IMR-90 (cell line): ENCODE measurements around the gene TXK. TPM values are rescaled to one million over a fixed set of nuclear protein-coding genes. Genes with fewer than 3 reads are reported as not detected.

ENCODE experiments used
- ATAC-seq: fragments of 200-7000 bp; cut with Tn5 transposase; 2 replicates; pipeline ENCODE4 v1.9.1; 2020; ENCODE audit warnings: low read depth, mild to moderate bottlenecking, moderate library complexity
- BruUV-seq: library from RNA; stranded (reverse); fragments of 400-500 nt; replicated peaks from 2 replicates; lab custom pipeline; 2021; lab: Mats Ljungman, UMichigan
- CTCF ChIA-PET: fragments of 300-600 bp; formaldehyde crosslinking; extraction: SDS; loops from one replicate; lab custom pipeline; 2021; ENCODE audit warnings: antibody characterized with exemption; lab: Yijun Ruan, JAX
- POLR2A ChIA-PET: fragments of 300-600 bp; sonication (Branson Sonifier 250); formaldehyde crosslinking; loops from one replicate; lab custom pipeline; 2022; ENCODE audit warnings: antibody characterized with exemption; ENCODE audit not compliant: unreplicated experiment; lab: Charles Lee
- DNase-seq: peaks from one replicate; pipeline ENCODE4 v3.0.0; 2013
- H2AFZ ChIP-seq: replicated peaks from 2 replicates; pipeline ENCODE3; 2013; ENCODE audit warnings: low read length, mild to moderate bottlenecking; ENCODE audit not compliant: poor library complexity
- H2AK5ac ChIP-seq: 2 replicates; pipeline ENCODE4 v1.6.1; 2013; ENCODE audit warnings: low read depth, low read length, inconsistent platforms
- H2AK9ac ChIP-seq: replicated peaks from 2 replicates; pipeline ENCODE3; 2013; ENCODE audit warnings: mild to moderate bottlenecking, low read depth, low read length, moderate library complexity; ENCODE audit not compliant: poor library complexity
- H2BK120ac ChIP-seq: 2 replicates; pipeline ENCODE4 v1.6.1; 2013; ENCODE audit warnings: low read depth, low read length, inconsistent platforms
- H2BK15ac ChIP-seq: 3 replicates; pipeline ENCODE4 v1.6.1; 2013; ENCODE audit warnings: low read depth, low read length, inconsistent platforms
- H2BK20ac ChIP-seq: 2 replicates; pipeline ENCODE4 v1.6.1; 2013; ENCODE audit warnings: low read depth, mild to moderate bottlenecking, inconsistent platforms, low read length, moderate library complexity
- H2BK5ac ChIP-seq: 2 replicates; pipeline ENCODE4 v1.6.1; 2013; ENCODE audit warnings: mild to moderate bottlenecking, low read depth, low read length, inconsistent platforms; ENCODE audit not compliant: poor library complexity, severe bottlenecking
- H3K14ac ChIP-seq: replicated peaks from 2 replicates; pipeline ENCODE4 v1.6.1; 2013; ENCODE audit warnings: low read depth, low read length, inconsistent platforms
- H3K18ac ChIP-seq: 2 replicates; pipeline ENCODE4 v1.6.1; 2013; ENCODE audit warnings: low read depth, low read length, control low read depth
- H3K23ac ChIP-seq: 2 replicates; pipeline ENCODE4 v1.6.1; 2013; ENCODE audit warnings: low read depth, low read length, inconsistent platforms
- H3K27ac ChIP-seq: 2 replicates; pipeline ENCODE4 v1.5.1; 2013; ENCODE audit warnings: mild to moderate bottlenecking, control low read depth, low read length; ENCODE audit not compliant: insufficient read depth
- H3K27me3 ChIP-seq: 2 replicates; pipeline ENCODE4 v1.6.1; 2013; ENCODE audit warnings: low read length; ENCODE audit not compliant: control insufficient read depth, insufficient read depth
- H3K36me3 ChIP-seq: 2 replicates; pipeline ENCODE4 v1.6.1; 2013; ENCODE audit warnings: low read length, mixed read lengths; ENCODE audit not compliant: control insufficient read depth, insufficient read depth
- H3K4ac ChIP-seq: 2 replicates; pipeline ENCODE4 v1.6.1; 2013; ENCODE audit warnings: low read depth, low read length, inconsistent platforms
- H3K4me1 ChIP-seq: 2 replicates; pipeline ENCODE4 v1.6.1; 2013; ENCODE audit warnings: low read length, mixed read lengths; ENCODE audit not compliant: control insufficient read depth, insufficient read depth
- H3K4me2 ChIP-seq: 2 replicates; pipeline ENCODE4 v1.6.1; 2013; ENCODE audit warnings: low read depth, mild to moderate bottlenecking, control low read depth, low read length, moderate library complexity
- H3K4me3 ChIP-seq: 2 replicates; pipeline ENCODE4 v1.5.1; 2013; ENCODE audit warnings: low read depth, mild to moderate bottlenecking, control low read depth, low read length, moderate library complexity; ENCODE audit not compliant: insufficient read depth
- H3K56ac ChIP-seq: 2 replicates; pipeline ENCODE4 v1.6.1; 2013; ENCODE audit warnings: low read length, inconsistent platforms; ENCODE audit not compliant: insufficient read depth; ENCODE audit errors: extremely low read depth
- H3K79me1 ChIP-seq, 2 experiments: 2 replicates each; pipeline ENCODE4 v1.6.1; 2013; ENCODE audit warnings: low read length in 2 of 2, inconsistent platforms in 1 of 2, low read depth in 1 of 2
- H3K9ac ChIP-seq: 2 replicates; pipeline ENCODE4 v1.6.1; 2013; ENCODE audit warnings: low read depth, low read length, control low read depth
- H3K9me1 ChIP-seq: 2 replicates; pipeline ENCODE4 v1.6.1; 2013; ENCODE audit warnings: low read length, inconsistent platforms; ENCODE audit not compliant: insufficient read depth
- H3K9me3 ChIP-seq: 2 replicates; pipeline ENCODE4 v1.6.1; 2013; ENCODE audit warnings: low read length; ENCODE audit not compliant: control insufficient read depth, insufficient read depth
- H4K20me1 ChIP-seq: 2 replicates; pipeline ENCODE4 v1.6.1; 2013; ENCODE audit warnings: low read length, inconsistent platforms; ENCODE audit not compliant: insufficient read depth
- H4K5ac ChIP-seq: 2 replicates; pipeline ENCODE4 v1.6.1; 2013; ENCODE audit warnings: mild to moderate bottlenecking, low read depth, low read length, control low read depth
- H4K8ac ChIP-seq, 2 experiments: 2 replicates each; pipeline ENCODE4 v1.6.1; 2013; ENCODE audit warnings: low read depth in 2 of 2, low read length in 2 of 2, control low read depth in 1 of 2, inconsistent platforms in 1 of 2
- H4K91ac ChIP-seq: 2 replicates; pipeline ENCODE4 v1.6.1; 2013; ENCODE audit warnings: low read depth, low read length, inconsistent platforms; ENCODE audit not compliant: insufficient read depth
- BHLHE40 ChIP-seq: fragments of 150-350 bp; IDR thresholded peaks from 2 replicates; pipeline ENCODE4 v1.6.1; 2016; ENCODE audit warnings: mild to moderate bottlenecking, low read depth, low read length
- CEBPB ChIP-seq: IDR thresholded peaks from 2 replicates; pipeline ENCODE4 v1.6.1; 2012; ENCODE audit warnings: low read depth, low read length, improper control_type of control experiment
- CHD1 ChIP-seq: IDR thresholded peaks from 2 replicates; pipeline ENCODE4 v1.6.1; 2012; ENCODE audit warnings: low read depth, low read length, improper control_type of control experiment
- FOS ChIP-seq: fragments of 150-350 bp; IDR thresholded peaks from 2 replicates; pipeline ENCODE4 v1.6.1; 2016; ENCODE audit warnings: low read depth, low read length
- MAFK ChIP-seq: IDR thresholded peaks from 2 replicates; pipeline ENCODE4 v1.6.1; 2012; ENCODE audit warnings: low read depth, low read length, improper control_type of control experiment
- MAZ ChIP-seq: IDR thresholded peaks from 2 replicates; pipeline ENCODE4 v1.6.1; 2012; ENCODE audit warnings: low read depth, mild to moderate bottlenecking, low read length, improper control_type of control experiment, moderate library complexity, borderline replicate concordance
- MXI1 ChIP-seq: IDR thresholded peaks from 2 replicates; pipeline ENCODE4 v1.6.1; 2012; ENCODE audit warnings: low read depth, mild to moderate bottlenecking, low read length, moderate library complexity, borderline replicate concordance
- NFE2L2 ChIP-seq: fragments of 150-350 bp; IDR thresholded peaks from 2 replicates; pipeline ENCODE4 v1.6.1; 2016; ENCODE audit warnings: low read depth, mild to moderate bottlenecking, low read length
- POLR2A ChIP-seq: IDR thresholded peaks from 2 replicates; pipeline ENCODE4 v1.6.1; 2012; ENCODE audit warnings: mild to moderate bottlenecking, low read depth, low read length
- RAD21 ChIP-seq: IDR thresholded peaks from 2 replicates; pipeline ENCODE4 v1.6.1; 2012; ENCODE audit warnings: low read length, improper control_type of control experiment
- RCOR1 ChIP-seq: IDR thresholded peaks from 2 replicates; pipeline ENCODE4 v1.6.1; 2012; ENCODE audit warnings: mild to moderate bottlenecking, low read length, improper control_type of control experiment; ENCODE audit not compliant: insufficient replicate concordance
- RFX5 ChIP-seq: IDR thresholded peaks from 2 replicates; pipeline ENCODE4 v1.8.0; 2012; ENCODE audit warnings: low read depth, mild to moderate bottlenecking, low read length, moderate library complexity
- SMC3 ChIP-seq: fragments of 150-350 bp; IDR thresholded peaks from 2 replicates; pipeline ENCODE4 v1.6.1; 2016; ENCODE audit warnings: low read depth, mild to moderate bottlenecking, antibody characterized with exemption, low read length, moderate library complexity
- WGBS, 2 experiments: methylation state at CpG; one replicate each; pipeline versions ENCODE4 v1.1.5 to v1.1.7; 2013; ENCODE audit warnings: missing lambda C conversion rate in 2 of 2; ENCODE audit not compliant: insufficient read length in 1 of 2; ENCODE audit errors: extremely low coverage in 2 of 2; 5-methylcytosine and 5-hydroxymethylcytosine counted together
- dilution Hi-C: fragments of 300-500 bp; cut with HindIII; formaldehyde crosslinking; loops from one replicate; pipeline ENCODE4 v1.14.3; 2018; ENCODE audit warnings: low sequenced_read_pairs; ENCODE audit not compliant: unreplicated experiment
- in situ Hi-C: fragments of 300-500 bp; cut with MboI; formaldehyde crosslinking; loops from 3 replicates; pipeline ENCODE4 v1.14.3; 2019; ENCODE audit warnings: low sequenced_read_pairs, inconsistent platforms, mixed read lengths
- intact Hi-C: fragments of 100-400 bp; cut with micrococcal nuclease; formaldehyde crosslinking; loops from 2 replicates; pipeline ENCODE4 v1.10.0; 2022
- polyA plus RNA-seq, 3 experiments: library from polyadenylated mRNA; depleted of rRNA; stranded (reverse); fragments of >200 nt; gene quantifications; 2 replicates each; pipeline ENCODE4 v1.2.3, GENCODE V29; 2012; ENCODE audit warnings: low replicate concordance in 1 of 3
- total RNA-seq: library from RNA; depleted of rRNA; stranded (reverse); fragments of >200 nt; gene quantifications from 2 replicates; pipeline ENCODE4 v1.2.3, GENCODE V29; 2012
- TF ChIP-seq, protein P1 (sequence below): fragments of 150-350 bp; IDR thresholded peaks from 2 replicates; pipeline ENCODE4 v1.6.1; 2016; ENCODE audit warnings: low read depth, mild to moderate bottlenecking, low read length, moderate library complexity, borderline replicate concordance
- TF ChIP-seq, protein P2 (sequence below): conservative IDR thresholded peaks from 2 replicates; pipeline ENCODE4 v1.5.1; 2012; ENCODE audit warnings: mild to moderate bottlenecking, low read depth, low read length, improper control_type of control experiment
- TF ChIP-seq, protein P3 (sequence below): fragments of 150-350 bp; IDR thresholded peaks from 2 replicates; pipeline ENCODE4 v1.6.1; 2017; ENCODE audit warnings: mild to moderate bottlenecking, antibody characterized with exemption, low read length, low read depth

The TXK gene
- total and polyA plus RNA-seq, 2 of the 4 experiments (the other 2 are of a cell fraction) = not detected

DNA sequence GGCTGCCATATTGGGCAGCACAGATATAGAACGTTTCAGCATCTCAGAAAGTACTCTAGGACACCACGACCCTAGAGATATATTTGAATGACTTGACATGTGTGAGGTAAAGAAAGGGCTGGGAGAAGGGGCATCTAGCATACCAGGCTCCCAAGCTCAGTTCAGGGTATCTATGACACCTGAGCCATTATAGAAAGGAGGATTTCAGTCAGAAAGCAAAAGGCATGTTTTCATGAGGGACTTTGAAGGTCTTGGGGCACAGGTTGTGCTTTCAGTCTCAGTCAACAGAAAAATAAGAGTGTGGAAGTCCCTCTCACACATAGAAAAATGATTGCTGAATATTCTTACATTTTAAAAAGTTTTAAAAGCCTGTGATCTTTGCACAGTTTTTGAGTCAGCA, 65.9 kb downstream of the TXK start:
- Histone ChIP-seq H2BK15ac (no peak overlapping the region), H2AK9ac (no peak overlapping the region), H3K4me1 (no peaks in the 10 kb centered on the region), H3K4me3 (no peak overlapping the region), H2BK120ac (no peak overlapping the region), H3K56ac (no peak overlapping the region), H4K8ac (no peak overlapping the region), H3K18ac (no peak overlapping the region), H3K23ac (no peak overlapping the region), H3K14ac (no peak overlapping the region), H4K5ac (no peak overlapping the region), H2AK5ac (no peak overlapping the region), H3K9ac (no peak overlapping the region), H2AFZ (no peak overlapping the region), H3K27me3 (no peaks in the 10 kb centered on the region; the same call in 1 of the 2 replicates), H3K36me3 (no peaks in the 10 kb centered on the region), H3K4ac (no peak overlapping the region), H3K9me1 (no peaks in the 10 kb centered on the region), H2BK5ac (no peak overlapping the region), H4K91ac (no peak overlapping the region), H4K20me1 (no peaks in the 10 kb centered on the region), H3K4me2 (no peak overlapping the region), H3K27ac (no peak overlapping the region), H3K79me1 (no peaks in the 10 kb centered on the region), H3K9me3 (no peaks in the 10 kb centered on the region), H2BK20ac (no peak overlapping the region)
- no CpG with 5 or more reads among the region's 2 CpGs for WGBS, 2 experiments
- intact Hi-C loops = no loop called here
- POLR2A ChIA-PET = no interaction called here
- CTCF ChIA-PET = no interaction called here
- dilution Hi-C loops = no loop called here
- BruUV-seq = no TSS peak
- no peak for ATAC-seq
- in situ Hi-C loops = no loop called here
- no peak for DNase-seq
- TF ChIP-seq, protein P1, sequence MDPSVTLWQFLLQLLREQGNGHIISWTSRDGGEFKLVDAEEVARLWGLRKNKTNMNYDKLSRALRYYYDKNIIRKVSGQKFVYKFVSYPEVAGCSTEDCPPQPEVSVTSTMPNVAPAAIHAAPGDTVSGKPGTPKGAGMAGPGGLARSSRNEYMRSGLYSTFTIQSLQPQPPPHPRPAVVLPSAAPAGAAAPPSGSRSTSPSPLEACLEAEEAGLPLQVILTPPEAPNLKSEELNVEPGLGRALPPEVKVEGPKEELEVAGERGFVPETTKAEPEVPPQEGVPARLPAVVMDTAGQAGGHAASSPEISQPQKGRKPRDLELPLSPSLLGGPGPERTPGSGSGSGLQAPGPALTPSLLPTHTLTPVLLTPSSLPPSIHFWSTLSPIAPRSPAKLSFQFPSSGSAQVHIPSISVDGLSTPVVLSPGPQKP = no peak
- TF ChIP-seq NFE2L2 (no peak), MAZ (no peak), POLR2A (no peak), MXI1 (no peak), CEBPB (no peak), RCOR1 (no peak), BHLHE40 (no peak), RFX5 (no peak), CHD1 (no peak), RAD21 (no peak), MAFK (no peak), FOS (no peak), SMC3 (no peak)
- TF ChIP-seq, protein P2, sequence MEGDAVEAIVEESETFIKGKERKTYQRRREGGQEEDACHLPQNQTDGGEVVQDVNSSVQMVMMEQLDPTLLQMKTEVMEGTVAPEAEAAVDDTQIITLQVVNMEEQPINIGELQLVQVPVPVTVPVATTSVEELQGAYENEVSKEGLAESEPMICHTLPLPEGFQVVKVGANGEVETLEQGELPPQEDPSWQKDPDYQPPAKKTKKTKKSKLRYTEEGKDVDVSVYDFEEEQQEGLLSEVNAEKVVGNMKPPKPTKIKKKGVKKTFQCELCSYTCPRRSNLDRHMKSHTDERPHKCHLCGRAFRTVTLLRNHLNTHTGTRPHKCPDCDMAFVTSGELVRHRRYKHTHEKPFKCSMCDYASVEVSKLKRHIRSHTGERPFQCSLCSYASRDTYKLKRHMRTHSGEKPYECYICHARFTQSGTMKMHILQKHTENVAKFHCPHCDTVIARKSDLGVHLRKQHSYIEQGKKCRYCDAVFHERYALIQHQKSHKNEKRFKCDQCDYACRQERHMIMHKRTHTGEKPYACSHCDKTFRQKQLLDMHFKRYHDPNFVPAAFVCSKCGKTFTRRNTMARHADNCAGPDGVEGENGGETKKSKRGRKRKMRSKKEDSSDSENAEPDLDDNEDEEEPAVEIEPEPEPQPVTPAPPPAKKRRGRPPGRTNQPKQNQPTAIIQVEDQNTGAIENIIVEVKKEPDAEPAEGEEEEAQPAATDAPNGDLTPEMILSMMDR = no peak
- TF ChIP-seq, protein P3, sequence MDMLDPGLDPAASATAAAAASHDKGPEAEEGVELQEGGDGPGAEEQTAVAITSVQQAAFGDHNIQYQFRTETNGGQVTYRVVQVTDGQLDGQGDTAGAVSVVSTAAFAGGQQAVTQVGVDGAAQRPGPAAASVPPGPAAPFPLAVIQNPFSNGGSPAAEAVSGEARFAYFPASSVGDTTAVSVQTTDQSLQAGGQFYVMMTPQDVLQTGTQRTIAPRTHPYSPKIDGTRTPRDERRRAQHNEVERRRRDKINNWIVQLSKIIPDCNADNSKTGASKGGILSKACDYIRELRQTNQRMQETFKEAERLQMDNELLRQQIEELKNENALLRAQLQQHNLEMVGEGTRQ = no peak
